HepG2 (cell line): Measurements from ENCODE around the gene YTHDF1. TPM values are rescaled to one million over a fixed set of nuclear protein-coding genes. Genes with fewer than 3 reads are reported as not detected.

Source experiments
- ATAC-seq: fragments of 200-7000 bp; cut with Tn5 transposase; 3 replicates; pipeline ENCODE4 v1.9.1; 2020; ENCODE audit warnings: mild to moderate bottlenecking, moderate library complexity
- BruUV-seq: library from RNA; stranded (reverse); fragments of 400-500 nt; replicated peaks from 2 replicates; lab custom pipeline; 2021; lab: Mats Ljungman, UMichigan
- CTCF ChIA-PET: fragments of 300-600 bp; formaldehyde crosslinking; extraction: SDS; loops from one replicate; lab custom pipeline; 2021; ENCODE audit warnings: low total read pairs, inconsistent platforms, low intra/inter-chr PET ratio; lab: Yijun Ruan, JAX
- POLR2A ChIA-PET: fragments of 350-600 bp; sonication (Branson Sonifier 250); formaldehyde crosslinking; loops from one replicate; lab custom pipeline; 2020; ENCODE audit warnings: antibody characterized with exemption, inconsistent platforms; lab: Yijun Ruan, JAX
- DNase-seq: peaks from one replicate; pipeline ENCODE4 v3.0.0-alpha.2; 2015; ENCODE audit warnings: low spot score
- FAIRE-seq: peaks from 3 replicates; lab custom pipeline; 2011; peaks lifted over from hg19 to GRCh38; lab: Jason Lieb, UNC
- H2AFZ ChIP-seq: one replicate; pipeline ENCODE4 v1.6.1; 2011; ENCODE audit warnings: low read length, inconsistent platforms
- H3K27ac ChIP-seq: fragments of 300-600 bp; 3 replicates; pipeline ENCODE4 v1.8.0; 2011; ENCODE audit warnings: mixed run types, mild to moderate bottlenecking, mixed read lengths, low read length, inconsistent platforms; ENCODE audit not compliant: insufficient read depth; ENCODE audit errors: extremely low read length
- H3K27me3 ChIP-seq, 2 experiments: fragments of 200-600 bp in 1 of 2; 2 replicates in 1 of 2; 3 replicates in 1 of 2; pipeline versions ENCODE4 v1.6.0 to v1.8.0; 2011; ENCODE audit warnings: low read length in 2 of 2, mild to moderate bottlenecking in 2 of 2, moderate library complexity in 2 of 2, inconsistent platforms in 1 of 2; ENCODE audit not compliant: insufficient read depth in 2 of 2, control insufficient read depth in 1 of 2
- H3K36me3 ChIP-seq, 2 experiments: fragments of 200-600 bp in 1 of 2; replicated peaks in 1 of 2; 2 replicates in 1 of 2; 3 replicates in 1 of 2; pipeline versions ENCODE4 v1.5.1 to v1.8.0; 2011; ENCODE audit warnings: low read length in 2 of 2, inconsistent platforms in 1 of 2; ENCODE audit not compliant: insufficient read depth in 2 of 2, control insufficient read depth in 1 of 2
- H3K4me1 ChIP-seq: 2 replicates; pipeline ENCODE4 v1.5.1; 2012; ENCODE audit warnings: low read length, inconsistent platforms; ENCODE audit not compliant: insufficient read depth
- H3K4me2 ChIP-seq: 2 replicates; pipeline ENCODE4 v1.6.0; 2011; ENCODE audit warnings: low read depth, low read length, inconsistent platforms
- H3K4me3 ChIP-seq, 3 experiments: fragments of 200-600 bp in 1 of 3; sonication (generic), shearing (Covaris generic) in 1 of 3; replicated peaks in 1 of 3; 2 replicates each; pipeline ENCODE4 v1.5.1; 2011 to 2016; ENCODE audit warnings: low read length in 3 of 3, inconsistent platforms in 2 of 3, low read depth in 2 of 3, mild to moderate bottlenecking in 2 of 3, control low read depth in 1 of 3, mixed read lengths in 1 of 3; ENCODE audit not compliant: insufficient read depth in 1 of 3
- H3K79me2 ChIP-seq: one replicate; pipeline ENCODE4 v1.6.1; 2011; ENCODE audit warnings: low read length, inconsistent platforms; ENCODE audit not compliant: insufficient read depth
- H3K9ac ChIP-seq: 2 replicates; pipeline ENCODE4 v1.6.0; 2011; ENCODE audit warnings: mild to moderate bottlenecking, low read depth, low read length, inconsistent platforms; ENCODE audit not compliant: insufficient read depth
- H3K9me3 ChIP-seq: 2 replicates; pipeline ENCODE4 v1.5.1; 2012; ENCODE audit warnings: mild to moderate bottlenecking, low read length
- H4K20me1 ChIP-seq: 2 replicates; pipeline ENCODE4 v1.6.0; 2011; ENCODE audit warnings: inconsistent platforms, mild to moderate bottlenecking, low read length, moderate library complexity; ENCODE audit not compliant: insufficient read depth
- CEBPZ ChIP-seq: IDR thresholded peaks from 2 replicates; pipeline ENCODE4 v1.6.1; 2012; ENCODE audit warnings: low read length, improper control_type of control experiment
- FOSL1 ChIP-seq: sonication (generic); formaldehyde crosslinking; IDR thresholded peaks from 2 replicates; pipeline ENCODE4 v1.9.0; 2021; ENCODE audit warnings: missing genetic modification reagents, borderline replicate concordance
- SRSF4 ChIP-seq: fragments of 200-400 bp; formaldehyde crosslinking; IDR thresholded peaks from one replicate; pipeline ENCODE4 v1.6.1; 2018; ENCODE audit warnings: mild to moderate bottlenecking, low read depth, low read length, moderate library complexity; ENCODE audit not compliant: poor library complexity, severe bottlenecking
- ZNF264 ChIP-seq: sonication (generic); formaldehyde crosslinking; IDR thresholded peaks from 2 replicates; pipeline ENCODE4 v1.4.0; 2020; ENCODE audit warnings: missing genetic modification reagents
- ZNF891 ChIP-seq: sonication (generic); formaldehyde crosslinking; IDR thresholded peaks from 2 replicates; pipeline ENCODE4 v1.5.0; 2020; ENCODE audit warnings: mild to moderate bottlenecking, missing genetic modification reagents
- WGBS: methylation state at CpG from one replicate; pipeline ENCODE4 v1.1.6; 2017; ENCODE audit warnings: low lambda C conversion rate; 5-methylcytosine and 5-hydroxymethylcytosine counted together
- in situ Hi-C: cut with HindIII; loops from 2 replicates; pipeline ENCODE4 v1.10.0; 2017; ENCODE audit warnings: low pct_unique_long_range_greater_than_20kb; ENCODE audit not compliant: extremely low pct_ligation_motif_present
- intact Hi-C: fragments of 100-400 bp; cut with micrococcal nuclease; formaldehyde crosslinking; loops from one replicate; pipeline ENCODE4 v1.10.0; 2022; ENCODE audit not compliant: unreplicated experiment
- polyA plus RNA-seq, 8 experiments: library from polyadenylated mRNA; depleted of rRNA in 3 of 8; stranded (reverse) in 7 of 8; unstranded in 1 of 8; fragments of >200 nt; fragmentation: Illumina TruSeq in 4 of 8; extraction: Trizol in 4 of 8; gene quantifications; 2 replicates each; pipeline versions ENCODE4 v1.2.1 to v1.2.3, GENCODE V29; 2011 to 2016; ENCODE audit warnings: low read depth in 4 of 8, missing spikeins in 1 of 8, mixed read lengths in 1 of 8; ENCODE audit not compliant: insufficient read depth in 1 of 8
- total RNA-seq, 5 experiments: library from RNA; depleted of rRNA; stranded (reverse); fragments of >200 nt; fragmentation: Illumina TruSeq; extraction: Trizol; gene quantifications; 2 replicates each; pipeline ENCODE4 v1.2.3, GENCODE V29; 2016; ENCODE audit warnings: low read depth in 1 of 5
- TF ChIP-seq, protein P1 (sequence below): sonication (generic); formaldehyde crosslinking; IDR thresholded peaks from 2 replicates; pipeline ENCODE4 v1.5.1; 2020; ENCODE audit warnings: mild to moderate bottlenecking, missing genetic modification reagents, moderate library complexity

The YTHDF1 gene
- total and polyA plus RNA-seq, 2 of the 13 experiments (the other 11 are each of a cell fraction or from before 2014, with no cell fraction given), result 34.5 to 37.7 TPM

- FAIRE-seq, result no peak
- Histone ChIP-seq H3K27me3 (no peaks in the 10 kb centered on the region), H2AFZ (no peak overlapping the region), H3K9ac (no peak overlapping the region), H3K4me1 (peaks cover 4% of the 10 kb centered on the region; the same call in 1 of the 2 replicates), H3K4me2 (no peak overlapping the region), H3K79me2 (peaks cover 8% of the 10 kb centered on the region), H3K27ac (no peak overlapping the region), H3K9me3 (no peaks in the 10 kb centered on the region), H3K4me3 (no peak overlapping the region), H3K36me3 (peaks cover 18 to 30% of the 10 kb centered on the region in 2 experiments; a peak in 4 of 5 replicates), H4K20me1 (peaks cover 22% of the 10 kb centered on the region)
- CTCF ChIA-PET, result no interaction called here
- POLR2A ChIA-PET, result no interaction called here
- in situ Hi-C loops (no loop called here), intact Hi-C loops (no loop called here)
- no peak for TF ChIP-seq CEBPZ
- no peak for TF ChIP-seq FOSL1 (CRISPR knock-in tag)
- TF ChIP-seq SRSF4, result no peak
- no peak for TF ChIP-seq ZNF264 (CRISPR knock-in tag)
- TF ChIP-seq, protein P1, sequence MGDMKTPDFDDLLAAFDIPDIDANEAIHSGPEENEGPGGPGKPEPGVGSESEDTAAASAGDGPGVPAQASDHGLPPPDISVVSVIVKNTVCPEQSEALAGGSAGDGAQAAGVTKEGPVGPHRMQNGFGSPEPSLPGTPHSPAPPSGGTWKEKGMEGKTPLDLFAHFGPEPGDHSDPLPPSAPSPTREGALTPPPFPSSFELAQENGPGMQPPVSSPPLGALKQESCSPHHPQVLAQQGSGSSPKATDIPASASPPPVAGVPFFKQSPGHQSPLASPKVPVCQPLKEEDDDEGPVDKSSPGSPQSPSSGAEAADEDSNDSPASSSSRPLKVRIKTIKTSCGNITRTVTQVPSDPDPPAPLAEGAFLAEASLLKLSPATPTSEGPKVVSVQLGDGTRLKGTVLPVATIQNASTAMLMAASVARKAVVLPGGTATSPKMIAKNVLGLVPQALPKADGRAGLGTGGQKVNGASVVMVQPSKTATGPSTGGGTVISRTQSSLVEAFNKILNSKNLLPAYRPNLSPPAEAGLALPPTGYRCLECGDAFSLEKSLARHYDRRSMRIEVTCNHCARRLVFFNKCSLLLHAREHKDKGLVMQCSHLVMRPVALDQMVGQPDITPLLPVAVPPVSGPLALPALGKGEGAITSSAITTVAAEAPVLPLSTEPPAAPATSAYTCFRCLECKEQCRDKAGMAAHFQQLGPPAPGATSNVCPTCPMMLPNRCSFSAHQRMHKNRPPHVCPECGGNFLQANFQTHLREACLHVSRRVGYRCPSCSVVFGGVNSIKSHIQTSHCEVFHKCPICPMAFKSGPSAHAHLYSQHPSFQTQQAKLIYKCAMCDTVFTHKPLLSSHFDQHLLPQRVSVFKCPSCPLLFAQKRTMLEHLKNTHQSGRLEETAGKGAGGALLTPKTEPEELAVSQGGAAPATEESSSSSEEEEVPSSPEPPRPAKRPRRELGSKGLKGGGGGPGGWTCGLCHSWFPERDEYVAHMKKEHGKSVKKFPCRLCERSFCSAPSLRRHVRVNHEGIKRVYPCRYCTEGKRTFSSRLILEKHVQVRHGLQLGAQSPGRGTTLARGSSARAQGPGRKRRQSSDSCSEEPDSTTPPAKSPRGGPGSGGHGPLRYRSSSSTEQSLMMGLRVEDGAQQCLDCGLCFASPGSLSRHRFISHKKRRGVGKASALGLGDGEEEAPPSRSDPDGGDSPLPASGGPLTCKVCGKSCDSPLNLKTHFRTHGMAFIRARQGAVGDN (CRISPR knock-in tag), result 0 out of 2 replicates have a peak, but pooled peaks have one; percentile 16
- 0 out of 2 replicates have a peak, but pooled peaks have one; percentile 34 for TF ChIP-seq ZNF891
- WGBS, result 90% methylated on average over 21 of the region's 21 CpGs
- no TSS peak for BruUV-seq
- no peak for DNase-seq
- 0 out of 3 replicates have a peak, but pooled peaks have one; percentile 4 for ATAC-seq
Measured at GRCh38 chr20:63192721-63193120, 23.2 kb downstream of the YTHDF1 start.
